Right renal cortex interstitium (tissue), 3 donors: ENCODE results near the gene MRPL17. TPM values are rescaled to one million over a fixed set of nuclear protein-coding genes. Genes with fewer than 3 reads are reported as not detected.
"Not testable (repeated sequence)": the region's sequence is repeated elsewhere in the genome, so short reads cannot be mapped to it uniquely, and the experiment has no call there.

Experiments
- DNase-seq, 3 donors: peaks; one replicate each; pipeline ENCODE4 v3.0.0-alpha.2; 2013; ENCODE audit warnings: low read depth in 3 of 3, low spot score in 2 of 3
- polyA plus RNA-seq, 3 donors: library from polyadenylated mRNA; unstranded; fragments of 120-200 nt; gene quantifications; one replicate each; pipeline ENCODE4 v1.2.1, GENCODE V29; 2013; ENCODE audit not compliant: insufficient read length in 3 of 3

MRPL17 gene
- polyA plus RNA-seq, 3 donors = 68.3 to 81.6 (median 68.3) TPM

- not testable (repeated sequence) for DNase-seq
These were observed 928 bp upstream of the MRPL17 start for GRCh38 chr11:6684068-6684467.

GRCh38 chr11:6682591-6682935 is 577 bp downstream of the MRPL17 start:
- no peak for DNase-seq

GRCh38 chr11:6681949-6682348 is 1.2 kb downstream of the MRPL17 start:
- no peak for DNase-seq

- no peak for DNase-seq
These were observed 1.6 kb downstream of the MRPL17 start for GRCh38 chr11:6681505-6681904.

- no peak for DNase-seq
These were observed 6.1 kb downstream of the MRPL17 start for GRCh38 chr11:6677018-6677417.

GRCh38 chr11:6674862-6675261 is 8.3 kb downstream of the MRPL17 start:
- no peak for DNase-seq

GRCh38 chr11:6674219-6674597 is 8.9 kb downstream of the MRPL17 start:
- no peak for DNase-seq

- DNase-seq = no peak
These were observed 9.5 kb downstream of the MRPL17 start for GRCh38 chr11:6673523-6674218.

- DNase-seq = no peak
These were observed 11.1 kb downstream of the MRPL17 start for GRCh38 chr11:6671991-6672390.

GRCh38 chr11:6670202-6670830 is 12.8 kb downstream of the MRPL17 start:
- DNase-seq = no peak

GRCh38 chr11:6667733-6668374 is 15.3 kb downstream of the MRPL17 start:
- DNase-seq = no peak

GRCh38 chr11:6666302-6667183 is 16.6 kb downstream of the MRPL17 start:
- no peak for DNase-seq

GRCh38 chr11:6664551-6664950 is 18.6 kb downstream of the MRPL17 start:
- no peak for DNase-seq

- DNase-seq = no peak
These were observed 19.2 kb downstream of the MRPL17 start for GRCh38 chr11:6663794-6664469.

- no peak for DNase-seq
These were observed 22.4 kb downstream of the MRPL17 start for GRCh38 chr11:6660712-6661111.

- no peak for DNase-seq
These were observed 24.5 kb downstream of the MRPL17 start for GRCh38 chr11:6658647-6659046.

- no peak for DNase-seq
These were observed 25.8 kb downstream of the MRPL17 start for GRCh38 chr11:6657346-6657745.

- DNase-seq = no peak
These were observed 26.2 kb downstream of the MRPL17 start for GRCh38 chr11:6656936-6657335.

- no peak for DNase-seq
These were observed 26.6 kb downstream of the MRPL17 start for GRCh38 chr11:6656584-6656915.

GRCh38 chr11:6655790-6656583 is 27.2 kb downstream of the MRPL17 start, which contains the start of gene DCHS1:
Gene DCHS1, minus strand, starts transcription at chr11:6655809. Its CDS starts 14,196 bp downstream, at chr11:6641613.
- DNase-seq = peak in 1 of 3 donors; percentile 13
